Activated T-helper 2 cell treated with anti-CD3 and anti-CD28 coated beads, Interferon-gamma antibody, Interleukin-2, Interleukin-4, amounts not matched to agents 10 μg/mL and 5 μg/mL and 100 μg/mL, durations not matched to agents 14 hours and 24 hours and 36 hours (primary cell): ENCODE results near the gene KSR1. TPM values are rescaled to one million over a fixed set of nuclear protein-coding genes. Genes with fewer than 3 reads are reported as not detected.
"Not testable (repeated sequence)": the region's sequence is repeated elsewhere in the genome, so short reads cannot be mapped to it uniquely, and the experiment has no call there.

ENCODE experiments used
- DNase-seq: peaks from one replicate; pipeline ENCODE4 v3.0.0; 2021; ENCODE audit warnings: low spot score
- H3K27ac Mint-ChIP-seq: one replicate; pipeline ENCODE4 v1.8.0; 2021; ENCODE audit warnings: mixed read lengths
- H3K27me3 Mint-ChIP-seq: one replicate; pipeline ENCODE4 v1.8.0; 2021; ENCODE audit warnings: low read depth, mixed read lengths
- H3K36me3 Mint-ChIP-seq: one replicate; pipeline ENCODE4 v1.8.0; 2021; ENCODE audit warnings: low read depth, mixed read lengths
- H3K4me1 Mint-ChIP-seq: one replicate; pipeline ENCODE4 v1.8.0; 2021; ENCODE audit warnings: low read depth, mixed read lengths
- H3K4me3 Mint-ChIP-seq: one replicate; pipeline ENCODE4 v1.8.0; 2021; ENCODE audit warnings: low read depth, mild to moderate bottlenecking, moderate library complexity, mixed read lengths
- H3K9me3 Mint-ChIP-seq: one replicate; pipeline ENCODE4 v1.8.0; 2021; ENCODE audit warnings: mixed read lengths
- intact Hi-C: fragments of 100-400 bp; cut with micrococcal nuclease; formaldehyde crosslinking; loops from one replicate; pipeline ENCODE4 v1.15.1; 2023
- total RNA-seq: library from RNA; stranded (reverse); gene quantifications from 2 replicates; pipeline ENCODE4 v1.2.3, GENCODE V29; 2022

Gene KSR1
- total RNA-seq, 1 donor from 2014 or later, result 96.5 TPM

- H3K36me3 Mint-ChIP-seq, result no peaks in the 10 kb centered on the region
- no peak for DNase-seq
- no peak overlapping the region for H3K27ac Mint-ChIP-seq
- intact Hi-C loops, result no loop called here
- H3K27me3 Mint-ChIP-seq, result peaks cover 2% of the 10 kb centered on the region
- no peak overlapping the region for H3K4me3 Mint-ChIP-seq
- H3K4me1 Mint-ChIP-seq, result no peaks in the 10 kb centered on the region
- H3K9me3 Mint-ChIP-seq, result no peaks in the 10 kb centered on the region
These were observed 35.9 kb upstream of the KSR1 start for GRCh38 chr17:27420211-27420950.

- DNase-seq, result no peak
- Mint-ChIP-seq H3K4me3 (no peak overlapping the region), H3K9me3 (no peaks in the 10 kb centered on the region), H3K4me1 (no peaks in the 10 kb centered on the region), H3K36me3 (no peaks in the 10 kb centered on the region), H3K27me3 (peaks cover 2% of the 10 kb centered on the region), H3K27ac (no peak overlapping the region)
- intact Hi-C loops, result no loop called here
These were observed 35.1 kb upstream of the KSR1 start for GRCh38 chr17:27421111-27421510.

- H3K36me3 Mint-ChIP-seq, H3K4me3 Mint-ChIP-seq, DNase-seq, H3K9me3 Mint-ChIP-seq, intact Hi-C loops, H3K27me3 Mint-ChIP-seq, H3K27ac Mint-ChIP-seq, H3K4me1 Mint-ChIP-seq: not testable (repeated sequence)
These were observed 34.6 kb upstream of the KSR1 start for GRCh38 chr17:27421626-27422025.

- no peak overlapping the region for H3K4me3 Mint-ChIP-seq
- no peaks in the 10 kb centered on the region for H3K9me3 Mint-ChIP-seq
- H3K27ac Mint-ChIP-seq, result no peak overlapping the region
- no peaks in the 10 kb centered on the region for H3K27me3 Mint-ChIP-seq
- no peaks in the 10 kb centered on the region for H3K4me1 Mint-ChIP-seq
- DNase-seq, result no peak
- H3K36me3 Mint-ChIP-seq, result no peaks in the 10 kb centered on the region
- intact Hi-C loops, result no loop called here
These were observed 33.6 kb upstream of the KSR1 start for GRCh38 chr17:27422601-27423000.

- no peaks in the 10 kb centered on the region for H3K9me3 Mint-ChIP-seq
- no peak overlapping the region for H3K4me3 Mint-ChIP-seq
- H3K4me1 Mint-ChIP-seq, result no peaks in the 10 kb centered on the region
- H3K27ac Mint-ChIP-seq, result no peak overlapping the region
- H3K27me3 Mint-ChIP-seq, result no peaks in the 10 kb centered on the region
- intact Hi-C loops, result no loop called here
- DNase-seq, result no peak
- no peaks in the 10 kb centered on the region for H3K36me3 Mint-ChIP-seq
These were observed 32.6 kb upstream of the KSR1 start for GRCh38 chr17:27423651-27424050.

GRCh38 chr17:27424516-27424915 lies 31.7 kb upstream of the KSR1 start:
- H3K36me3 Mint-ChIP-seq, result no peaks in the 10 kb centered on the region
- intact Hi-C loops, result no loop called here
- no peak overlapping the region for H3K27ac Mint-ChIP-seq
- DNase-seq, result no peak
- H3K4me3 Mint-ChIP-seq, result no peak overlapping the region
- H3K9me3 Mint-ChIP-seq, result no peaks in the 10 kb centered on the region
- no peaks in the 10 kb centered on the region for H3K4me1 Mint-ChIP-seq
- H3K27me3 Mint-ChIP-seq, result no peaks in the 10 kb centered on the region

GRCh38 chr17:27424941-27425340 lies 31.3 kb upstream of the KSR1 start:
- no peak for DNase-seq
- H3K4me3 Mint-ChIP-seq, result no peak overlapping the region
- H3K27me3 Mint-ChIP-seq, result no peaks in the 10 kb centered on the region
- intact Hi-C loops, result no loop called here
- no peaks in the 10 kb centered on the region for H3K9me3 Mint-ChIP-seq
- no peak overlapping the region for H3K27ac Mint-ChIP-seq
- H3K4me1 Mint-ChIP-seq, result no peaks in the 10 kb centered on the region
- H3K36me3 Mint-ChIP-seq, result no peaks in the 10 kb centered on the region

- intact Hi-C loops, DNase-seq, H3K4me1 Mint-ChIP-seq, H3K4me3 Mint-ChIP-seq, H3K9me3 Mint-ChIP-seq, H3K27ac Mint-ChIP-seq, H3K36me3 Mint-ChIP-seq, H3K27me3 Mint-ChIP-seq: not testable (repeated sequence)
These were observed 30.7 kb upstream of the KSR1 start for GRCh38 chr17:27425571-27425970.

GRCh38 chr17:27425991-27426390 lies 30.3 kb upstream of the KSR1 start:
- DNase-seq, result no peak
- no peaks in the 10 kb centered on the region for H3K9me3 Mint-ChIP-seq
- no peak overlapping the region for H3K27ac Mint-ChIP-seq
- no peaks in the 10 kb centered on the region for H3K27me3 Mint-ChIP-seq
- no peak overlapping the region for H3K4me3 Mint-ChIP-seq
- intact Hi-C loops, result no loop called here
- H3K4me1 Mint-ChIP-seq, result no peaks in the 10 kb centered on the region
- no peaks in the 10 kb centered on the region for H3K36me3 Mint-ChIP-seq

GRCh38 chr17:27426471-27426870 lies 29.8 kb upstream of the KSR1 start:
- H3K4me3 Mint-ChIP-seq, H3K4me1 Mint-ChIP-seq, H3K27me3 Mint-ChIP-seq, H3K36me3 Mint-ChIP-seq, H3K9me3 Mint-ChIP-seq, H3K27ac Mint-ChIP-seq, DNase-seq, intact Hi-C loops: not testable (repeated sequence)

GRCh38 chr17:27427166-27427862 lies 28.9 kb upstream of the KSR1 start:
- DNase-seq, H3K36me3 Mint-ChIP-seq, intact Hi-C loops, H3K27ac Mint-ChIP-seq, H3K9me3 Mint-ChIP-seq, H3K4me1 Mint-ChIP-seq, H3K4me3 Mint-ChIP-seq, H3K27me3 Mint-ChIP-seq: not testable (repeated sequence)

GRCh38 chr17:27428781-27429505 lies 27.3 kb upstream of the KSR1 start:
- no peak for DNase-seq
- intact Hi-C loops, result no loop called here
- H3K4me1 Mint-ChIP-seq, result no peaks in the 10 kb centered on the region
- H3K27ac Mint-ChIP-seq, result no peak overlapping the region
- no peaks in the 10 kb centered on the region for H3K27me3 Mint-ChIP-seq
- H3K36me3 Mint-ChIP-seq, result no peaks in the 10 kb centered on the region
- H3K4me3 Mint-ChIP-seq, result no peak overlapping the region
- H3K9me3 Mint-ChIP-seq, result no peaks in the 10 kb centered on the region
